ENCODE results near the gene ZP3. TPM values are rescaled to one million over a fixed set of nuclear protein-coding genes. Genes with fewer than 3 reads are reported as not detected.

The ZP3 gene
- total and polyA plus RNA-seq, 2 of the 8 experiments (the other 6 are each of a cell fraction or from before 2014, with no cell fraction given) = 1.5 to 2.4 TPM

DNA sequence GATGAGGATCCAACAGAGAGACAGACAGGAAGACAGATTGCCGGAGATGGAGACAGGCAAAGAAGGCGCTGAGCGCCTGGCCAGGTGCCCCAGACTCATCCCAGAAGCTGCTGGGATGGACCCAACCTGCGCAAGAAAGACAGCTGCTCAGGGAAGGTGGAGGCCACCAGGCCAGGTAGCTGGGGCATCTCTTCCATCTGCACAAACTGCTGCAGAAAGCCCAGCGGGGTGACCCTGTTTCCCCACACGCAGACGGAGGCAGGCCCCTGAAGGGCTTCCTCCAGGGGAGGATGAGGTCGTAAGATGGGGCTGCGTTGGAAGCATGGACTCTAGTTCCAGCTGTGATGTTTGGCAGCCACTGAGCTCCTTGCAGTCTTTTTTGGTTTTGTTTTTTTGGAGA lies 49.5 kb upstream of the ZP3 start (continued):
- TF ChIP-seq, protein P1, sequence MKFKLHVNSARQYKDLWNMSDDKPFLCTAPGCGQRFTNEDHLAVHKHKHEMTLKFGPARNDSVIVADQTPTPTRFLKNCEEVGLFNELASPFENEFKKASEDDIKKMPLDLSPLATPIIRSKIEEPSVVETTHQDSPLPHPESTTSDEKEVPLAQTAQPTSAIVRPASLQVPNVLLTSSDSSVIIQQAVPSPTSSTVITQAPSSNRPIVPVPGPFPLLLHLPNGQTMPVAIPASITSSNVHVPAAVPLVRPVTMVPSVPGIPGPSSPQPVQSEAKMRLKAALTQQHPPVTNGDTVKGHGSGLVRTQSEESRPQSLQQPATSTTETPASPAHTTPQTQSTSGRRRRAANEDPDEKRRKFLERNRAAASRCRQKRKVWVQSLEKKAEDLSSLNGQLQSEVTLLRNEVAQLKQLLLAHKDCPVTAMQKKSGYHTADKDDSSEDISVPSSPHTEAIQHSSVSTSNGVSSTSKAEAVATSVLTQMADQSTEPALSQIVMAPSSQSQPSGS (IDR thresholded peaks at IDR 0.05; ENCODE audit: low read length) = no peak
- no peak for TF ChIP-seq RAD21 (IDR thresholded peaks at IDR 0.05 in 1 of 2, conservative IDR thresholded peaks at IDR 0.05 in 1 of 2; ENCODE audit: low read depth in 2 of 2, low read length in 2 of 2)
- TF ChIP-seq, protein P2, sequence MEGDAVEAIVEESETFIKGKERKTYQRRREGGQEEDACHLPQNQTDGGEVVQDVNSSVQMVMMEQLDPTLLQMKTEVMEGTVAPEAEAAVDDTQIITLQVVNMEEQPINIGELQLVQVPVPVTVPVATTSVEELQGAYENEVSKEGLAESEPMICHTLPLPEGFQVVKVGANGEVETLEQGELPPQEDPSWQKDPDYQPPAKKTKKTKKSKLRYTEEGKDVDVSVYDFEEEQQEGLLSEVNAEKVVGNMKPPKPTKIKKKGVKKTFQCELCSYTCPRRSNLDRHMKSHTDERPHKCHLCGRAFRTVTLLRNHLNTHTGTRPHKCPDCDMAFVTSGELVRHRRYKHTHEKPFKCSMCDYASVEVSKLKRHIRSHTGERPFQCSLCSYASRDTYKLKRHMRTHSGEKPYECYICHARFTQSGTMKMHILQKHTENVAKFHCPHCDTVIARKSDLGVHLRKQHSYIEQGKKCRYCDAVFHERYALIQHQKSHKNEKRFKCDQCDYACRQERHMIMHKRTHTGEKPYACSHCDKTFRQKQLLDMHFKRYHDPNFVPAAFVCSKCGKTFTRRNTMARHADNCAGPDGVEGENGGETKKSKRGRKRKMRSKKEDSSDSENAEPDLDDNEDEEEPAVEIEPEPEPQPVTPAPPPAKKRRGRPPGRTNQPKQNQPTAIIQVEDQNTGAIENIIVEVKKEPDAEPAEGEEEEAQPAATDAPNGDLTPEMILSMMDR (IDR thresholded peaks at IDR 0.05; ENCODE audit: control extremely low read depth in 1 of 3, insufficient read depth in 1 of 3, low read depth in 1 of 3, low read length in 3 of 3) = no peak
- TF ChIP-seq CBX5 (IDR thresholded peaks at IDR 0.05; ENCODE audit: low read depth, low read length) = no peak
- no peak for TF ChIP-seq CHD2 (IDR thresholded peaks at IDR 0.05; ENCODE audit: low read length)
- TF ChIP-seq POLR2A (IDR thresholded peaks at IDR 0.05; ENCODE audit: control extremely low read depth in 1 of 2, low read depth in 2 of 2, low read length in 2 of 2) = no peak
